Activated T-helper 1 cell treated with anti-CD3 and anti-CD28 coated beads, Interleukin-2, amount 50 U/mL, for 16 hours (primary cell): ENCODE measurements around the gene SYT11.
"Not testable (repeated sequence)": the region's sequence is repeated elsewhere in the genome, so short reads cannot be mapped to it uniquely, and the experiment has no call there.

Source experiments
- DNase-seq, 2 donors: peaks; one replicate each; pipeline ENCODE4 v3.0.0-alpha.2; 2020; ENCODE audit warnings: low read depth in 1 of 2, low spot score in 1 of 2

Gene SYT11

DNA sequence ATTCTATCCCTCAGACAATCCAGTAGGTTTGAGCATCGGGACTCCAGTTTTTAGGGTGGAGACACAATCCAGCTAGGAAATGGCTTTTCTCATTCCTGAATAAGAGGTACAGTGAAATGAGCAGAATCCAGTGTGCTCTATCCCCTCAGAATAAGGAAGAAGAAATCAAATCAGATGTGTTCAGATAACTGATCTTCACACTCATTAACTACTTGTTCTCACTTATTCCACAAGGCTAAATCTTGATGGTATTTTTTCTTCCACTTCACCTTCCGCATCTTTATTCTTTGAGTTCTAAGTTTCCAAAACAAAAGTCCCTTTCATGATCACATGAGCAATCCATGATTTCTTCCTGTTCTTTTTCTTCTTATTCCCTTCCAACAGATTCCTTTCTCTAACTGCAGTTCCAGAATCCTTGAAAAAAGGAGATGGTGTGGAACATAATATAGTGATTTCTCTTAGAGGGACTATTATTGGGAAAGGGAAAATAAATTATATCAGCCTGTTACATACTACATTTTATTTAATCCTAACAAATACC is 1.7 kb downstream of the SYT11 start:
- DNase-seq: no peak

DNA sequence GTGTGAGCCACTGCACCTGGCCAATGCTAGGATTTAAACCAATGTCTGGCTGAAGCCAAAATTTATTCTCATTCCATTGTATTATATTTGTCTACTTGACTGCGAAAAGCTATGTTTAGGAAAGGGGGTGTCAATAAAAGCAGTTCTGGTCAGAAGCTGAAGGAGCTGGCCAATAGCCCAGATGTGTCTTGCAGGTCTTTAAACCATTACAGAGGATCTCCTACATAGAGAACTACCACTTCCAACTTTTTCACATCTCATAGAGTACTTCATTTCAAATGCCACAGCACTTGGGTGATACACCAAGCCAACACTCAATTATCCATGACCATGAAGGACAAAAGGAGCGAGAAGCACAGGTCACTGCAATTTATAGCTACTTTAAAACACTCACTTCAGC is 2.5 kb downstream of the SYT11 start:
- DNase-seq: no peak

DNA sequence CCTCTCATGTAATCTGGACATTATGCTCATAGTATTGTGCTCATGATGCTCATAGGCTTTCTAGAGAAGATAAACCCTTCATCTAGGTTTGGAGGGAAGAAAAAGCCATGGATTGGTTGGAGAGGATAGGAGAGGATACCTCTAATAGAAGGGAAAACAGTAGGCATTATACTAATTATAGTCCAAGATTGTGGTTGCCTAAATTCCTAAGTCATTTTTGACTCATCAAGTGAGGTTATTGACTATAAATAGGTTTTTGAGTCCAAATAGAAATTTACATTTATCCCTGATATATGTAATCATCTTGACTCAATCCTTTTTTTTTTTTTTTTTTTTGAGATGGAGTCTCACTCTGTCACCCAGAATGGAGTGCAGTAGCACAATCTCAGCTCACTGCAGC is 5.0 kb downstream of the SYT11 start:
- DNase-seq: no peak

DNA sequence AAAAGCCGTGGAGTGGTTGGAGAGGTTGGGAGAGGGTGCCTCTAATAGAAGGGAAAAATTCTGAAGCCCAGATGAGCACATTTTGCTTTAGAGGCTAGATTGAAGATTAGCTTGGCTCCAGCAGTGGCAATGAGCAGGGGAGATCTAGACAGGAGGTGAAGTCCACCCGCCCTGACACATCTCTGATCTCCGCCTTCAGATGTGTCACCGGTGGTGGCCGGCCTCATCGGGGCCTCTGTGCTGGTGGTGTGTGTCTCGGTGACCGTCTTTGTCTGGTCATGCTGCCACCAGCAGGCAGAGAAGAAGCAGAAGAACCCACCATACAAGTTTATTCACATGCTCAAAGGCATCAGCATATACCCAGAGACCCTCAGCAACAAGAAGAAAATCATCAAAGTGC is 8.4 kb downstream of the SYT11 start:
- no peak for DNase-seq

DNA sequence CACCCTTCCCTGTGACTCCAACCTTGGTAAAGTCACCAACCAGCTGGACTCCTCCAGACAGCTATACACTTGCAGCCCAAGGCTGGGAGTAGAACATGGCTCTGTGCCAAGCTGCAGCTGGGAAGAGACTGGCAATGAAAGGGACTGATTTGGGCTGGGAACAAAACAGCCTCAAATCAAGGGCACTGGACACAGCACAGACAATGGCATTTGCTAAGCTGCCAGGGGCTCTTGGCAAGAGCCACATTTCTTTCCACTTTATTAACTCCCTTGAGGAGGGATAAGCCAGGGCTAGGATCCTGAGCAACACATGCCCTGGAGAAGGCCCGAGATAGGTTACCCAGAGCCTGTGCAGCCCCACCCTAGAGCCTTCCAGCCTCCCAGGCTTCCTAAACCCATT is 12.0 kb downstream of the SYT11 start:
- no peak for DNase-seq

DNA sequence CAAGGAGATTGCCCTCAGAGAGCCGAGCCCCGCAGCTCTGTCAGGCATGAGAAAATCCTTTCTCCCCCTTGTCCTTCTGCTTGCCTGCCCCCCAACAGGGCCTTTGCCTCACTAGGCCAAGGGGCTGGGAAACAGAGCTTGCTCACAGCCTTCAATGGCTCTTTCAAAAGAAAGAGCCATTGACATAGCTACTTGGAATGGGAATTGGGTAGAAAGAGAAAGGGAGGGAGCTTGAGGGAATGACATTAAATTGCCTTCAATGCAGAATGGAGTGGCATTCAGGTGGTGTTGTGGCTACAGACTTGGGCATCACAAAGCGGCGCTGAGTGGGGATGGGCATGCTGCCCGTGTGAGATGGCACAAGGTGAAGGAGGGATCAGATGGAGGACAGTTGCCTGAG is 13.2 kb downstream of the SYT11 start:
- no peak for DNase-seq

DNA sequence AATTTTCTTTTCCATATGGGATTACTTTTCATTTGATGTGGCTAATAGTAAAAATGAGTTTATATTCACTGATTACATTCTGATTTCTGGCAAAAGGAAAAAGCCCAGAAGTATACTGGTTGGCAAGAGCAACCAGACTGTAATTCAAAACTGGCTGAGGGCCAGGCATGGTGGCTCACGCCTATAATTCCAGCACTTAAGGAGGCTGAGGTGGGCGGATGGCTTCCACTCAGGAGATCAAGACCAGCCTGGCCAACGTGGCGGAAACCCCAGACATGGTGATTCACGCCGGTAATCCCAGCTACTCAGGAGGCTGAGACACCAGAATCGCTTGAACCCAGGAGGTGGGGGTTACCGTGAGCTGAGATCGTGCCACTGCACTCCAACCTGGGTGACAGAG is 14.5 kb downstream of the SYT11 start:
- DNase-seq: no peak

DNA sequence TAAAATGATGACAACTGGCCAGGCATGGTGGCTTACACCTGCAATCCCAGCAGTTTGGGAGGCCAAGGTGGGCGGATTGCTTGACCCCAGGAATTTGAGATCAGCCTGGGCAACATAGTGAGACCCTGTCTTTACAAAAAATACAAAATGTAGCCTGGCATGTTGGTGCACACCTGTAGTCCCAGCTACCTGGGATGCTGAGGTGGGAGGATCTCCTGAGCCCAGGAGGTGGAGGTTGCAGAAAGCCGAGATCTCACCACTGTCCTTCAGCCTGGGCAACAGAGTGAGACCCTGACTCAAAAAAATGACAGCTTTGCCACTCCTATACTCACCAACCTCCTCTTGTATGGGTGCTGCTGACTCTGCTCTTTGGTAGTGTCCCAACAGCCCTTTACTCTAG is 18.6 kb downstream of the SYT11 start:
- no peak for DNase-seq

DNA sequence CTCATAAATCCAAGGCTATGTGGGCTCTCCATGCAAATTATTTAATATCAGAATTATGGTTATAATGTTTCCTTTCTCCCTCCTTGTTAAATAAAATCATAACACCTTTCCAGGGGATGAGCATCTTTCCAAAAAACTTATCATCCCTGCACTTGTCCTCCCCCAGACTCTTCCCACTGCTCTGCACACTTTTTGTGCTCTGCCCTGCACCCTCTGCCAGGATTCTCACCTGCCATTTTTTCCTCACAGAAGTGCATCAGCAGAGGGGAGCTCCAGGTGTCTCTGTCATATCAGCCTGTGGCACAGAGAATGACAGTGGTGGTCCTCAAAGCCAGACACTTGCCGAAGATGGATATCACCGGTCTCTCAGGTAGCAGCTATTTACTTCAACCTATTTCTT is 20.9 kb downstream of the SYT11 start:
- DNase-seq: no peak

DNA sequence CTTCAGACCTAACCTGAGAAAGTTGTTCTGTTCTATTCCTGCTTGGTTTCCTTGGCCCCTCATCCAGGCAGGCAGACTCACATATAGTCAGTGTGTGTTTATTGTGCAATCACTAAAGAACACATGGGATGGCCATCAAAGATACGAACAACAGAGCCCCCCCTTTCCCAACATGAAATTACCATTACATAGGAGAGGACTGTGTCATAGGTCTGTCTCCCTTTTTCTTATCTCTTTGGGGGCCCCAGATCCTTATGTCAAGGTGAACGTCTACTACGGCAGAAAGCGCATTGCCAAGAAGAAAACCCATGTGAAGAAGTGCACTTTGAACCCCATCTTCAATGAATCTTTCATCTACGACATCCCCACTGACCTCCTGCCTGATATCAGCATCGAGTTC is 21.6 kb downstream of the SYT11 start:
- DNase-seq: no peak

DNA sequence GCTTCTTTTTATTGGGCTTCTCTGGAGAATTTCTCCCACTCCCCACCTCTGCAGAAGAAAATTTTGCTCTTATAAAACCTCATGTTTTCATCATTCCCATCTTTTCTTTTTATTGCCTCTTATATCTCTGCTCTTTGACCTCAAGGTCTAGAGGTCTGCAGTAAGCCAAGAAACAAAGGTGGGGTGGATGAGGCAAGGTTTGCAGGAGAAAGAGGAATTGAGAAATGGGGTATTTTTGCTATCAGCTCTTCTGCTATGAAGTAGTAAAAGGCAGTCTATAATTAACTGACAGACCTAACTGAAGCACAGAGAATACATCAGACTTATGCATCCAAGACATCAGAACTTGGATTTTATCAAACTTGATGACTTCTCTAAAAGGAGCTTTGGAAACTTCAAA is 22.9 kb downstream of the SYT11 start:
- no peak for DNase-seq

DNA sequence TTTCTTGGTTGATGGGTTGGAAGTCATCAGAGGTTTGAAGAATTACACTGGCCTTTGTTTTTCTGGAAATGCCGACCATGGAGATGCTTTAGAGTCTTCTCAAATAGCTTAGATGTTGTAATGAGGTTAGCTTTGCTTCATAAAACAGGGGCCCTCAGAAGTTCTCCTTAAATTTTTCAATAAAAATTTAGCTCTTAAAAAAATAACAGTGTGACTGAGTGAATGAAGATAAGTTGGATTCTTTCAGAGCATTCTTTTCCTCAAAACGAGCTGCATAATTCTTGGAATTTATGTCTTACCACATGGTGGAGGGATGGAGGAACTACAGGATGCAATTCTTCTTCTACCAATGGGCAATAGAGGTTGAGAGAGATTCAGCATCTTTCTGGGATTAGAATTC is 23.4 kb downstream of the SYT11 start:
- no peak for DNase-seq

DNA sequence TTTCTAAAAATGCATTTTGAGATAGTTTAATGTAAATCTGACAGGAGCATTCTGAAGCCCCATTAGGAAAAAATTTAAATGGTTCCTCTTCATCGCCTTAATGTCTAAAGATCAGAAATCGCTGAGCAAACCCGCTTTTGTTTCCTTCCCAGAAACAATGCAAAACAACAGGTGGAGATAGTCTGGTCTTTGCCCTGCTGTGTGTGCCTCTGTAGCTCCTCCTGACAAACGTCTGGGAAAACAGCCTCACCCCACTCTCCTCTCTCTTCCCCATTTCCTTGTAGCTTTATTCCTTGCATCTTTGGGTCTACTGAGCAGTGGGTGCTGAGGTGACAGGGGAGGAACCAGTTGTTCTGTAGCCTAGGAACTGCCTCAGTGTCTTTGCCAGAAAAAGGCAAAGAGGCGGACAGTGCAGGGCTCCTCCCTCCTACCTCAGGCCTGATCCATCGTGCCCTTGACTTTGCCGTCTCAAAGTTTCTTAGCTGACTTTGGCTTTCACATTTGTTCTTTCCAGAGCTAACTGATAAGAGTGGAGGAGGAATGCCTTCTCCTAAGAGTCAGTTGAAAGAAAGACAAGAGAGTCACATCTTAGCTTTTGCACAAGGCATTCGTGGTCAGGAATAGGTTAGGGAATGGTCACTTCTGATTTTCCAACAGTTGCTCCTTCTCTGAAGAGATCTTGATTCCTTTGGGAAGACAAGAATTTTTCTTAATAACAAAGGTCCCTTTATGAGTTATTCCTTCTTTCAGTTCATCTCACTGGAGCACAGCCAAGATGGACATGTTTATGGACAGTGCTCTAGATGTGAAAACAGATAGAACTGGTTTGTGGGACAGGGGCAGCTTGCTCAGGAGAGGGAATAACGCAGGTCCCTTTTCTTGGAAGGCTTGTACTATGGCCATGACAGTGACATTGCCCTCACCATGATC is 24.9 kb downstream of the SYT11 start:
- no peak for DNase-seq

DNA sequence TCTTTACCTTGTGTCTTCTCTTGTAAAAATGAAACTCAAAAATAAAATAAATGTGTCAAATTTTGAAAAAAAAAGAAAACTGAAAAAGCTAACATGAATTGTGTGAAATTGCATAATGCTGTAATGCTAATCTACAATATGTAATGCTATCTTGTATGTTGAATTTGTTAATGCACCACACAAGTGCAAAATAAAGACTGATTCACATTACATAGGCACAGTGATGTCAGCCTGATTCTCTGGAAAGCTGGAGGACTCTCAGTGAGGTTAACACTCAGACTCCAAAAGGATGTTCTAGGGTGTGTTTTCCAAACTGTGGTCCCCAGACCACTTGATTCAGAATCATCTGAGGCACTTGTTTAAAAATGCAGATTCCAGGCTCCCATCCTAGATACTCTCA is 25.6 kb downstream of the SYT11 start:
- no peak for DNase-seq

DNA sequence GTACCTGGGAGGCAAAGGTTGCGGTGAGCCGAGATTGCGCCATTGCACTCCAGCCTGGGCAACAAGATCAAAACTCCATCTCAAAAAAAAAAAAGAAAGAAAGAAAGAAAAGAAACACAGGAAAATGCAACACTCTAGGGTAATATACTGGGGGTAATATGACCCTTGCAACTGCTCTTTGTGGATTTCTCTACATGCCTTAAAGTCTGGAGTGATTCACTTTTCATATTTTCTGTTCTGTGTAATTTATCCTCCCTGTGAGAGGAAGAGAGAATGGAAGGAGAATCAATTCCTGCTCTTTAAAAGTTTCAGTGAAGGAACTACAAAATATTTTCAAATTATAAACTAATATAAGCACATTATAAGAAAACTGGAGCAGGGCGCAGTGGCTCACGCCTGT is 29.1 kb downstream of the SYT11 start:
- no peak for DNase-seq

DNA sequence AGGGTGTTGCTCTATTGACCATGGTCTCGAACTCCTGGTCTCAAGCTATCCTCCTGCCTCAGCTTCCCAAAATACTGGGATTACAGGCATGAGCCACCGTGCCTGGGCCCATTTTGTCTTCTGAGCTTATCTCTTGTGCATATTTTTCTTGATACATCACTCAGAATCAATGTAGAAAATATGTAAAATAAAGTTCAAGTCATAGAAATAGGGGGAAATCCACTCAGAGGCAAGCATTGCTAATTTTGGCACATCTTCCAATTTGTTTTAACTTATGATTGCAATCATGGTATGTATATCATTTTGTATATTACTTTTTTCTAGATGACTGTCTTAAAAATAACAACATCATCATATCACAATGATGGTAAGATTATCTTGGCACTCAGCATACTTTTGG is 30.2 kb downstream of the SYT11 start:
- DNase-seq: no peak

DNA sequence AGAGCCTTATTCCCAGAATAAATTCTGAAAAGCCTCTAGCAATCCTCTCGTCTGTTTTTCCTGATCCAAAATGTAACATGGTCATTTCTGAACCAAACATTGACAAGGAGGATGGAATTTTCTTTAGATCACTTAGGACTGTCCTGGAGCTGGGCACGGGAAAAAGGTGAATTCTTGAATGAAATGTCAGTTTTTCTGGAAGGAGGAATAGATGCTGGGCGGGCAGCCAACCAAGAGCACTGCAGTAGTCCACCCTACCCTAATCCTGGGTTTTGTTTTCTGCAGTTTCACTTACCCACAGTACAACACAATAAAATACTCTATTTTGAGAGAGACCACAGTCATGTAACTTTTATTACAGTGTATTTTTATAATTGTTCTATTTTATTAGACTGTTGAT is 30.9 kb downstream of the SYT11 start:
- DNase-seq: no peak

DNA sequence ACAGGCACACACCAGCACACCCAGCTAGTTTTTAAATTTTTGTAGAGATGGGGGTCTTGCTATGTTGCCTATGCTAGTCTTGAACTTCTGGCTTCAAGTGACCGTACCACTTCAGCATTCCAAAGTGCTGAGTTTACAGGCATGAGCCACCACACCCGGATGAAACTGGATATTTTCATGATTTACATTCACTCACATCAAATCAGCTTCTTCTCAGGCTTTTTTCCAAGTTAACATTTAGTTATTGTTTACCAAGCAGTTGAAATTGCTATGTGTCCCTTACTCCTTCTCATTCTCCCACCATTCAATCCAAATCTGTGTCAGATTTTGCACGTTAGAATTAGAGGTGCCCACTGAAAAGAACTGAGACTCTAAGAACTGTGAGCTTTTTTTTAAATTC is 33.4 kb downstream of the SYT11 start:
- no peak for DNase-seq

DNA sequence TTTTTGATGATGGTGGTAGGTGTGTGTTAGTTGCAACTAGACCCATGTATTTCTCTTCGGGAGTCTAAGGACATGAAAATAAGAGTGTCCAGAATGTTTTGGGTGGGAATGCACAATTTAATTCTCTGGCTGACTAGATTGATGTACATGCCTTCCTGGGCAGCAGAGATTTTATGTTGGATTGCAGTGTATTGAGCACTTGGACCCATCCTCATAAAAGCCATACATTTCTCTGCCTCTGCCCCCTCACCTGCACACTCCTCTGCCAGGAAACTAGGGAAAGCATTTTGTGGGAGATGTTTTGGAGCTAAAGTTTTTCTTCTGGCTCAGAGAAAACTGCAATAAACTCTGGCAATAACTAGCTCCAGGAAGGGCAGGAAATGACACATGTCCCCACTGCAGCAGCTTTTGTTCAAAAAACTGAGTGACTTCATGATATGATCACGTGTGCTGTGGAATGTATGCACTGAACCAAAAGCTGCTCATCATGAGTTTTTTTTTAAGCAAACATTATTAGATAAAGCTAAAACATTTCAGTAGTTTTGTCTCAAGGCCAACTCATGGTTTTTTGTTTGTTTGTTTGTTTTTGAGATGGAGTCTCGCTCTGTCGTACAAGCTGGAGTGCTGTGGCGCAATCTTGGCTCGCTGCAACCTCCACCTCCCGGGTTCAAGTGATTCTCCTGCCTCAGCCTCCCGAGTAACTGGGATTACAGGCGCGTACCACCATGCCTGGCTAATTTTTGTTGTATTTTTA is 34.2 kb downstream of the SYT11 start:
- no peak for DNase-seq

DNA sequence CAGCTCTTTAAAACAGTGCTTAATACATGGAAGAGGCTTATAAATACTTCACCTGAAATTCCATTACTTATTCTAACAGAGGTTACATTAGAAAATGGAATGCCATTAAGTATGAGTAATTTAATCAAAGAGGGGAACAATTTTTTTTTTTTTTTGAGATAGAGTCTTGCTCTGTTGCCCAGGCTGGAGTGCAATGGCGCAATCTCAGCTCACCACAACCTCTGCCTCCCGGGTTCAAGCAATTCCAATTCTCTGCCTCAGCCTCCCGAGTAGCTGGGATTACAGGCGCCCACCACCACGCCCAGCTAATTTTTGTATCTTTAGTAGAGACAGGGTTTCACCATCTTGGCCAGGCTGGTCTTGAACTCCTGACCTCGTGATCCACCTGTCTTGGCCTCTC is 36.2 kb downstream of the SYT11 start:
- DNase-seq: not testable (repeated sequence)

DNA sequence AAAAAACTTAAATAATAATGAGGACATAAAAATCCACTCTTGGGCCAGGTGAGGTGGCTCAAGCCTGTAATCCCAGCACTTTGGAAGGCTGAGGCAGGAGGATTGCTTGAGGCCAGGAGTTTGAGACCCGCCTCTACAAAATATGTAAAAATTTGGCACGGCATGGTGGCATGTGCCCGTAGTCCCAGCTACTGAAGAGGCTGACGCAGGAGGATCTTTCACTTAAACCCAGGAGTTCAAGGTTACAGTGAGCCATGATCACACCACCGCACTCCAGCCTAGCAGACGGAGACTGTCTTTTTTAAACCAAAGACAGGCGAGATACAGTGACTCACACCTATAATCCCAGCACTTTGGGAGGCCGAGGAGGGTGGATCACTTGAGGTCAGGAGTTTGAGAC is 37.1 kb downstream of the SYT11 start:
- DNase-seq: not testable (repeated sequence)

DNA sequence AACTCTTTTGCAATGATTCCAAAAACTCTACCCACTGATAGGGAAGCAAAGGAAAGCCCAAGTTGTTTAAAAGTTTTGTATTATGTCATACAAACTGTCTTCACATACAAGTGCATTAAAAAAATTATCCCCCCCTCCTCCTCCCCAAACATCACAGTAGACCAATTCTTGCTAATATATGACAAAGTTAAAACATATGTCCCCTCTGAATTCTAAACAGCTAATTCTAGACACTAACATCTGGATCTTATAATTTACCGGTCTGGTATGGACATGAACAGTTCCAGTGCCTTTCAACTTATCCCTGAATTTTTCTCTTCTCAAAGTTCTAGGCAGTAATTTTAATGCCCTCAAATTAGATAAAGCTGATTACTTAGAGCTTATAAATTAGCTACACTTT is 38.4 kb downstream of the SYT11 start:
- DNase-seq: no peak
